Muscle of leg (tissue), 11 donors: ENCODE data around the gene CSTPP1. TPM values are rescaled to one million over a fixed set of nuclear protein-coding genes. Genes with fewer than 3 reads are reported as not detected.
"Not testable (repeated sequence)": the region's sequence is repeated elsewhere in the genome, so short reads cannot be mapped to it uniquely, and the experiment has no call there.

Experiments
- DNase-seq: peaks from one replicate; pipeline ENCODE4 v3.0.0; 2013
- H3K27ac ChIP-seq: one replicate; pipeline ENCODE4 v1.5.1; 2013; ENCODE audit warnings: mild to moderate bottlenecking, low read length, control low read depth
- H3K27me3 ChIP-seq: one replicate; pipeline ENCODE4 v1.6.1; 2013; ENCODE audit warnings: low read length; ENCODE audit not compliant: control insufficient read depth, insufficient read depth
- H3K36me3 ChIP-seq: one replicate; pipeline ENCODE4 v1.6.1; 2013; ENCODE audit warnings: low read length; ENCODE audit not compliant: control insufficient read depth, insufficient read depth
- H3K4me1 ChIP-seq: one replicate; pipeline ENCODE4 v1.6.1; 2013; ENCODE audit warnings: low read length; ENCODE audit not compliant: control insufficient read depth, insufficient read depth
- H3K4me3 ChIP-seq: one replicate; pipeline ENCODE4 v1.5.1; 2013; ENCODE audit warnings: low read length, control low read depth
- H3K9me3 ChIP-seq: replicated peaks from 2 replicates; pipeline ENCODE4 v1.6.1; 2013; ENCODE audit warnings: low read depth, low read length; ENCODE audit not compliant: control insufficient read depth
- WGBS: methylation state at CpG from one replicate; pipeline ENCODE4 v1.1.5; 2013; ENCODE audit warnings: missing lambda C conversion rate; ENCODE audit not compliant: insufficient coverage; 5-methylcytosine and 5-hydroxymethylcytosine counted together
- polyA plus RNA-seq, 8 donors: library from polyadenylated mRNA; unstranded; fragments of 120-200 nt; gene quantifications; one replicate each; pipeline versions ENCODE4 v1.2.1 to v1.2.3, GENCODE V29; 2013; ENCODE audit warnings: inconsistent platforms in 1 of 8, low replicate concordance in 1 of 8; ENCODE audit not compliant: insufficient read length in 8 of 8, insufficient read depth in 1 of 8
- total RNA-seq: library from RNA; stranded (reverse); fragments of 120-200 nt; gene quantifications from one replicate; pipeline ENCODE4 v1.2.4, GENCODE V29; 2013

CSTPP1 gene
- total and polyA plus RNA-seq, 9 donors = 14.1 to 23.9 (median 23.1) TPM

DNA sequence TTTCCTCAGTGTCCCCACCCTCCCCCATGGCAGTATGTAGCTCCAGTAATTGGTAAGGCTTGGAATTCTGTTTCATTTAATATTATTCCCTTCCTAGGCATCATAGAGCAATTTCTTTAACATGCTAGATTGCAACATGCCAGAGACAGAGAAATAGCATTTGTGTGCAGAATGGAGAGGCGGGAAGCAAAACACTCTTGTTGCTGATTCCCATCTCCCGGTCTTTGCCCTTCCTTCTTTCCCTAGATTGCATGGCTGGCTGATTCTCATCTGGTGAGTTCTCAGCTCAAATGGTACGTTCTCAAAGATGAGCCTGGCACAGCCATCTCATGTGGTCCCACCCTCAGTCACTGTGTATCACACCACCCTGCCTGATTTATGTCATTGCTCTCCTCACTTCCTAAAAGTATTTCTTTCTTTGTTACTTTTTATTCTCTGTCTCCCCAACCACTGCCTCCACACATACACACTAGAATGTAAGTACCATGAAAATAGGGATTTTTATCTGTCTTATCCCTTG lies 173.2 kb downstream of the CSTPP1 start:
- WGBS = 66% methylated on average over 3 of the region's 3 CpGs
- no peaks in the 10 kb centered on the region for H3K27me3 ChIP-seq
- peak overlapping the region; percentile 53 for H3K27ac ChIP-seq
- no peak overlapping the region for H3K4me3 ChIP-seq
- H3K4me1 ChIP-seq = peaks cover 32% of the 10 kb centered on the region
- H3K9me3 ChIP-seq = no peaks in the 10 kb centered on the region
- H3K36me3 ChIP-seq = no peaks in the 10 kb centered on the region
- DNase-seq = no peak

DNA sequence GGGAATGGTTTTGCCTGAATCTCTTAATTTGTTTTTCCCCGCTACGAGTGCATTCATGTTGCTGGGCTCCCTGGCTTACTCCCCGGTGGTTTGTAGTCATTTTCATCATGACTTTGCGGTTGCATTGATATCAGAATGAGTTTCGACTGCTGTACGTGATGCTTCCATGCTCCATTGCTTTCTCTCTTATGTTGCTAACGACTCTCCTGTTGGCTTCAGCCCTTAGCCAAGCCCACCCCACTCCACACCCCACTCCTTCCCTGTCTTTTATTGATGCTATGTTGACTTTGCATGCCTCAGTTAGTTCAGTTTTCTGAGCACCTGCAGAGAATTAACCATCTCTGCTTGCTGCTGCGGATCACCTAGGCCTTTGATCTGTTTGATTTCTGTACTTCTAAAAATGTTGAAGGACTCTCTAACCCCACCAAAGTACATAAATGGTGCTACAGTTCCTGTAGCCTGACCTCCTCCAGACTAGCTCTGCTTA lies 174.8 kb downstream of the CSTPP1 start:
- 89% methylated on average over 4 of the region's 8 CpGs for WGBS
- DNase-seq = no peak

DNA sequence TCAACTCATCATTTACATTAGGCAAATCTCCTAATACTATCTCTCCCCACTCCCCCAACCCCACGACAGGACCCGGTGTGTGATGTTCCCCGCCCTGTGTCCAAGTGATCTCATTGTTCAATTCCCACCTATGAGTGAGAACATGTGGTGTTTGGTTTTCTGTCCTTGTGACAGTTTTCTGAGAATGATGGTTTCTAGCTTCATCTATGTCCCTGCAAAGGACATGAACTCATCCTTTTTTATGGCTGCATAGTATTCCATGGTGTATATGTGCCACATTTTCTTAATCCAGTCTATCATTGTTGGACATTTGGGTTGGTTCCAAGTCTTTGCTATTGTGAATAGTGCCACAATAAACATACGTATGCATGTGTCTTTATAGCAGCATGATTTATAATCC lies 176.4 kb downstream of the CSTPP1 start:
- not testable (repeated sequence) for H3K27ac ChIP-seq, H3K9me3 ChIP-seq, H3K4me3 ChIP-seq, H3K36me3 ChIP-seq, H3K27me3 ChIP-seq, DNase-seq
- no CpG with 5 or more reads among the region's 4 CpGs for WGBS
- H3K4me1 ChIP-seq = peaks cover 20% of the 10 kb centered on the region

More for the DNA sequence above, 174.8 kb downstream of the CSTPP1 start:
- Histone ChIP-seq H3K27ac (no peak overlapping the region), H3K36me3 (no peaks in the 10 kb centered on the region), H3K4me1 (peaks cover 26% of the 10 kb centered on the region), H3K27me3 (no peaks in the 10 kb centered on the region), H3K4me3 (no peak overlapping the region), H3K9me3 (no peaks in the 10 kb centered on the region)

DNA sequence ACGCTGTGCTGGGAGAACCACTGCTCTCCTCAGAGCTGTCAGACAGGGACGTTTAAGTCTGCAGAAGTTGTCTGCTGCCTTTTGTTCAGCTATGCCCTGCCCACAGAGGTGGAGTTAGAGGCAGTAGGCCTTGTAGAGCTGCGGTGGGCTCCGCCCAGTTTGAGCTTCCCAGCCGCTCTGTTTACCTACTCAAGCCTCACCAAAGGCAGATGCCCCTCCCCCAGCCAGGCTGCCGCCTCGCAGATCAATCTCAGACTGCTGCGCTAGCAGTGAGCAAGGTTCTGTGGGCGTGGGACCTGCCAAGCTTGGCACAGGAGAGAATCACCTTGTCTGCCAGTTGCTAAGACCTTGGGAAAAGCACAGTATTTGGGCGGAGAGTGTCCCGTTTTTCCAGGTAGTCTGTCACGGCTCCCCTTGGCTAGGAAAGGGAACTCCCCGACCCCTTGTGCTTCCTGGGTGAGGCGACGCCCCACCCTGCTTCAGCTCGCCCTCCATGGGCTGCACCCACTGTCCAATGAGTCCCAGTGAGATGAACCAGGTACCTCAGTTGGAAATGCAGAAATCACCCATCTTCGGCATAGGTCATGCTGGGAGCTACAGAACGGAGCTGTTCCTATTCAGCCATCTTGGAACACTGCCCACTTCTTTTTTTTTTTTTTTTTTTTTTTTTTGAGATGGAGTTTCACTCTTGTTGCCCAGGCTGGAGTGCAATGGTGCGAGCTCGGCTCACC lies 182.6 kb downstream of the CSTPP1 start:
- not testable (repeated sequence) for H3K27ac ChIP-seq, H3K27me3 ChIP-seq, H3K4me1 ChIP-seq, DNase-seq, H3K36me3 ChIP-seq, H3K9me3 ChIP-seq, H3K4me3 ChIP-seq
- WGBS = 88% methylated on average over 15 of the region's 20 CpGs

DNA sequence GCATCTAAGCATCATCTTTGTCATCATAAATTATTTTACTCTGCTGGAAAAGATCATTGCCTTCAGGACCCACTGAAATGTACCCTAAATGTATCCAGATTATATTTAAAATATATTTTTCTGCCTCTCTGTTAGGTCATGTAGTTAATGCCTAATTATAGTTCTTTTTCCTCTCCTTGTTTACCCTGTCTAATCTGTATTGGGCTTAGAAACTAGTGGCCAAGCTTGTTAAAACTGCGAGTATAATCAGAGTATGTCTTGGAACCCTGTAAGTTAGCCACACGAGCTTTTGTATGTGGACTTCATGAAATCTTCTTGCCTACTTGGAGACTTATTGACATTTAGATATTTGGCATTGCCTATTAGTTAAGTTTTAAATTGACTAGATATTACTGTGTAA lies 184.5 kb downstream of the CSTPP1 start:
- no peak overlapping the region for H3K4me3 ChIP-seq
- H3K36me3 ChIP-seq = no peaks in the 10 kb centered on the region
- no peaks in the 10 kb centered on the region for H3K4me1 ChIP-seq
- WGBS = no CpG with 5 or more reads among the region's 2 CpGs
- H3K27ac ChIP-seq = no peak overlapping the region
- no peaks in the 10 kb centered on the region for H3K27me3 ChIP-seq
- H3K9me3 ChIP-seq = no peaks in the 10 kb centered on the region
- no peak for DNase-seq

DNA sequence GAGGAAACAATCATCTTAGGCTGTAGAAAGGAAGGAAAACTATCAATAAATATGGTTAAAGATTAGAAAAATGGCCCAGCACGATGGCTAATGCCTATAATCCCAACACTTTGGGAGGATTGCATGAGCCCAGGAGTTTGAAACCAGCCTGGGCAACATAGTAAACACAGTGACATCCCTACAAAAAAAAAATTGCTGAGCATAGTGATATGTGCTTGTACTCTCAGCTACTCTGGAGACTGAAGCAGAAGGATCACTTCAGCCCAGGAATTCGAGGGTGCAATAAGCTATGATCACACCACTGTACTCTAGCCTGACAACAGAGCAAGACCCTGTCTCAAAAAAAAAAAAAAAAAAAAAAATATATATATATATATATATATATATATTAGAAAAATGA lies 185.2 kb downstream of the CSTPP1 start:
- Histone ChIP-seq H3K27ac (no peak overlapping the region), H3K36me3 (no peaks in the 10 kb centered on the region), H3K4me3 (no peak overlapping the region), H3K27me3 (no peaks in the 10 kb centered on the region), H3K4me1 (no peaks in the 10 kb centered on the region), H3K9me3 (no peaks in the 10 kb centered on the region)
- WGBS = no CpG with 5 or more reads among the region's 2 CpGs
- no peak for DNase-seq

GRCh38 chr11:47123094-47123493 lies 186.5 kb downstream of the CSTPP1 start:
- H3K36me3 ChIP-seq = no peaks in the 10 kb centered on the region
- no peak for DNase-seq
- WGBS = no CpG with 5 or more reads among the region's 2 CpGs
- H3K9me3 ChIP-seq = no peaks in the 10 kb centered on the region
- H3K27ac ChIP-seq = no peak overlapping the region
- H3K4me3 ChIP-seq = no peak overlapping the region
- no peaks in the 10 kb centered on the region for H3K4me1 ChIP-seq
- no peaks in the 10 kb centered on the region for H3K27me3 ChIP-seq

- WGBS = no CpG with 5 or more reads among the region's 1 CpG
- no peaks in the 10 kb centered on the region for H3K27me3 ChIP-seq
- no peak overlapping the region for H3K4me3 ChIP-seq
- no peaks in the 10 kb centered on the region for H3K9me3 ChIP-seq
- H3K4me1 ChIP-seq = no peaks in the 10 kb centered on the region
- H3K27ac ChIP-seq = no peak overlapping the region
- DNase-seq = no peak
- H3K36me3 ChIP-seq = no peaks in the 10 kb centered on the region
These were observed 188.1 kb downstream of the CSTPP1 start for GRCh38 chr11:47124675-47125074.

DNA sequence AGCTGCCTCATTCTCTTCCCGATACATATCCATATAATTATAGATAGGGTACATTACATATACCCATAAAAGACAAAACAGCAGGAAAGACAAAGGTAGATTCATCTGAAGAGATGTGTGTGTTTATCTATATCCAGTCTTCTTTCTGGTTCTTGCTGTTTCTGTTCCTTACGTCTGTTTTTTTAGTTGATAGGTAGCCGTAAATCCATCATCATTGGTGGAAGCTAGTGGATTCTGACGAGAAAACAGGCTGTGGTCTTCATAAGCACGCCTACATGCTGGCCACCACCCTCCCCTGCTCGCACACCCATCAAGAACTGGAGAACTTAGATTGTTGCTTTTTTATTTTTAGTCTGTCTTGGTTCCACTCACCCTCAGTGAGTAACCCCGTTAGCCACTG lies 188.5 kb downstream of the CSTPP1 start:
- H3K9me3 ChIP-seq = no peaks in the 10 kb centered on the region
- H3K4me3 ChIP-seq = no peak overlapping the region
- no peaks in the 10 kb centered on the region for H3K27me3 ChIP-seq
- no peaks in the 10 kb centered on the region for H3K4me1 ChIP-seq
- no peak for DNase-seq
- H3K36me3 ChIP-seq = no peaks in the 10 kb centered on the region
- no peak overlapping the region for H3K27ac ChIP-seq
- WGBS = no CpG with 5 or more reads among the region's 7 CpGs

GRCh38 chr11:47127213-47127612 lies 190.7 kb downstream of the CSTPP1 start:
- 60% methylated on average over 1 of the region's 2 CpGs for WGBS
- no peak overlapping the region for H3K27ac ChIP-seq
- peaks cover 7% of the 10 kb centered on the region for H3K4me1 ChIP-seq
- no peaks in the 10 kb centered on the region for H3K27me3 ChIP-seq
- H3K9me3 ChIP-seq = no peaks in the 10 kb centered on the region
- no peak overlapping the region for H3K4me3 ChIP-seq
- DNase-seq = no peak
- no peaks in the 10 kb centered on the region for H3K36me3 ChIP-seq
